ENCODE data around the gene SPTBN4. TPM values are rescaled to one million over a fixed set of nuclear protein-coding genes. Genes with fewer than 3 reads are reported as not detected.
"Not testable (repeated sequence)": the region's sequence is repeated elsewhere in the genome, so short reads cannot be mapped to it uniquely, and the experiment has no call there.

The SPTBN4 gene
- total RNA-seq, 6 experiments from 2014 or later = 0.17 to 0.96 (median 0.54) TPM

DNA sequence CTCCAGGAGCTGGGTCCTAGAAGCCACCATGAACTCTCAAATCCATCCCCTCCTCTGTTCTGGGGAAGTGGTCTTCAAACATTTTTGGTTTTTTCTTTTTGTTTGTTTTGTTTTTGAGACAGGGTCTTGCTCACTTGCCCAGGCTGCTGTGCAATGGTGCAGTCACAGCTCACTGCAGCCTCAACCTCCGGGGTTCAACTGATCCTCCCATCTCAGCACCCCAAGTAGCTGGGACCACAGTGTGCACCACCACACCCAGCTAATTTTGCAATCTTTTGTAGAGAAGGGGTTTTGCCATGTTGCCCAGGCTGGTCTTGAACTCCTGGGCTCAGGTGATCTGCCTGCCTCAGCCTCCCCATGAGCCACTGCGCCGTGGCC is 8.2 kb upstream of the SPTBN4 start:
- no peaks in the 10 kb centered on the region; the same call in 1 of the 2 replicates for H3K27me3 Mint-ChIP-seq (ENCODE audit: insufficient read depth)
- no peak for DNase-seq
- H3K4me1 Mint-ChIP-seq (ENCODE audit: low read depth) = no peaks in the 10 kb centered on the region
- no peak overlapping the region for H3K27ac Mint-ChIP-seq
- no peaks in the 10 kb centered on the region for H3K9me3 Mint-ChIP-seq
- no peaks in the 10 kb centered on the region for H3K36me3 Mint-ChIP-seq (ENCODE audit: low read depth)
- no peak overlapping the region for H3K4me3 Mint-ChIP-seq
- TF ChIP-seq, protein P1, sequence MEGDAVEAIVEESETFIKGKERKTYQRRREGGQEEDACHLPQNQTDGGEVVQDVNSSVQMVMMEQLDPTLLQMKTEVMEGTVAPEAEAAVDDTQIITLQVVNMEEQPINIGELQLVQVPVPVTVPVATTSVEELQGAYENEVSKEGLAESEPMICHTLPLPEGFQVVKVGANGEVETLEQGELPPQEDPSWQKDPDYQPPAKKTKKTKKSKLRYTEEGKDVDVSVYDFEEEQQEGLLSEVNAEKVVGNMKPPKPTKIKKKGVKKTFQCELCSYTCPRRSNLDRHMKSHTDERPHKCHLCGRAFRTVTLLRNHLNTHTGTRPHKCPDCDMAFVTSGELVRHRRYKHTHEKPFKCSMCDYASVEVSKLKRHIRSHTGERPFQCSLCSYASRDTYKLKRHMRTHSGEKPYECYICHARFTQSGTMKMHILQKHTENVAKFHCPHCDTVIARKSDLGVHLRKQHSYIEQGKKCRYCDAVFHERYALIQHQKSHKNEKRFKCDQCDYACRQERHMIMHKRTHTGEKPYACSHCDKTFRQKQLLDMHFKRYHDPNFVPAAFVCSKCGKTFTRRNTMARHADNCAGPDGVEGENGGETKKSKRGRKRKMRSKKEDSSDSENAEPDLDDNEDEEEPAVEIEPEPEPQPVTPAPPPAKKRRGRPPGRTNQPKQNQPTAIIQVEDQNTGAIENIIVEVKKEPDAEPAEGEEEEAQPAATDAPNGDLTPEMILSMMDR (IDR thresholded peaks at IDR 0.05) = no peak

DNA sequence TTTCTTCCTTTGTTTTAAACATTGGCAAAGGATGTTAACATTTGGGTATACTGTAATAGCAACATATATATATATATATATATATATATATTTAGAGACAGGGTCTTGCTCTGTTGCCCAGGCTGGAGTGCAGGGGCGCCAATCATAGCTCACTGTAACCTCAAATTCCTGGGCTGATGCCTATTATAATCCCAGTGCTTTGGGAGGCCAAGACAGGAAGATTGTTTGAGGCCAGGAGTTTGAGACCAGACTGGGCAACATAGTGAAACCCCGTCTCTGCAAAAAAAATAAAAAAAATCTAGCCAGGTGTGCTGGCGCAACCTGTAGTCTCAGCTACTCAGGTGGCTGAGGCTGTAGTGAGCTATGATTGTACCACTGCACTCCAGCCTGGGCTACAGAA is 6.6 kb upstream of the SPTBN4 start:
- no peak overlapping the region for H3K4me3 Mint-ChIP-seq
- no peaks in the 10 kb centered on the region for H3K9me3 Mint-ChIP-seq
- no peak for DNase-seq
- peaks cover 12% of the 10 kb centered on the region for H3K4me1 Mint-ChIP-seq (ENCODE audit: low read depth)
- H3K27ac Mint-ChIP-seq = no peak overlapping the region
- TF ChIP-seq, protein P1 (IDR thresholded peaks at IDR 0.05) = no peak
- H3K36me3 Mint-ChIP-seq (ENCODE audit: low read depth) = no peaks in the 10 kb centered on the region
- peaks cover 1% of the 10 kb centered on the region for H3K27me3 Mint-ChIP-seq (ENCODE audit: insufficient read depth)

DNA sequence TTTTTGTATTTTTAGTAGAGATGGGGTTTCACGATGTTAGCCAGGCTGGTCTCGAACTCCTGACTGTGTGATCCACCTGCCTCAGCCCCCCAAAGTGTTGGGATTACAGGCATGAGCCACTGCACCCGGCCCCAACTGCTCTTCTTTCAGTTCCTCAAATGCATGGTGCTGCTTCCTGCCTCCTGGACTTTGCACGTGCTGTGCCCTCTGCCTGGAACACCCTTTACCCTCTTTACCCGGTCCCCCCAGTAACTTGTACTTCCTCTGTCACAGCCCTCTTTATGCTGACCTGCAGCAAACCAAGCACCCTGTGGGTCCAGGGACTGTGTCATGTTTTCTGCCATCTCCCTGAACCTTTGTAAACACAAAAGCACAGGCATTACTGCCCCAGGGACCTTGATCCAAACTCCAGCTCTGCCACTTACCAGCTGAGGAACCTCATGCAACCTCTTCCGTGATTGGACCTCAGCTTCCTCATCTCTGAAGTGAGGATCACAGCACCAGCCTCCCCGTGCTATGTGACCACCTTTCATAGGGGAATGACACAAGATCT is 5.1 kb upstream of the SPTBN4 start:
- Mint-ChIP-seq H3K27ac (no peak overlapping the region), H3K4me3 (no peak overlapping the region), H3K4me1 (ENCODE audit: low read depth) (peaks cover 25% of the 10 kb centered on the region), H3K27me3 (ENCODE audit: insufficient read depth) (peaks cover 3% of the 10 kb centered on the region), H3K36me3 (ENCODE audit: low read depth) (peaks cover 5% of the 10 kb centered on the region; the same call in 1 of the 2 replicates), H3K9me3 (no peaks in the 10 kb centered on the region)
- TF ChIP-seq, protein P1 (IDR thresholded peaks at IDR 0.05) = no peak
- DNase-seq = no peak

DNA sequence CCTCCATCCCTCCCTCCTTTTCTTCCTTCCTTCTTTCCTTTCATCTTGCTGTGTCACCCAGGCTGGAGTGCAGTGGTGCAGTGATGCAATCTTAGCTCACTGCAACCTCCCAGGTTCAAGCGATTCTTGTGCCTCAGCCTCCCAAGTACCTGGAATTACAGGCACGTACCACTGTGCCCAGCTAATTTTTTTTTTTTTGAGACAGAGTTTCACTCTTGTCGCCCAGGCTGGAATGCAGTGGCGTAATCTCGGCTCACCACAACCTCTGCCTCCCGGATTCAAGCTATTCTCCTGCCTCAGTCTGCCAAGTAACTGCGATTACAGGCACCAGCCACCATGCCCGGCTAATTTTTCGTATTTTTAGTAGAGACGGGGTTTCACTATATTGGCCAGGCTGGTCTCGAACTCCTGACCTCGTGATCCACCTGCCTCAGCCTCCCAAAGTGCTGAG is 3.2 kb upstream of the SPTBN4 start:
- H3K27me3 Mint-ChIP-seq (ENCODE audit: insufficient read depth) = peaks cover 13% of the 10 kb centered on the region
- not testable (repeated sequence) for H3K9me3 Mint-ChIP-seq; H3K4me3 Mint-ChIP-seq; H3K36me3 Mint-ChIP-seq (ENCODE audit: low read depth)
- peak overlapping the region; percentile 64; the same call in 1 of the 2 replicates for H3K27ac Mint-ChIP-seq
- H3K4me1 Mint-ChIP-seq (ENCODE audit: low read depth) = peaks cover 25% of the 10 kb centered on the region
- DNase-seq = peak; percentile 23

DNA sequence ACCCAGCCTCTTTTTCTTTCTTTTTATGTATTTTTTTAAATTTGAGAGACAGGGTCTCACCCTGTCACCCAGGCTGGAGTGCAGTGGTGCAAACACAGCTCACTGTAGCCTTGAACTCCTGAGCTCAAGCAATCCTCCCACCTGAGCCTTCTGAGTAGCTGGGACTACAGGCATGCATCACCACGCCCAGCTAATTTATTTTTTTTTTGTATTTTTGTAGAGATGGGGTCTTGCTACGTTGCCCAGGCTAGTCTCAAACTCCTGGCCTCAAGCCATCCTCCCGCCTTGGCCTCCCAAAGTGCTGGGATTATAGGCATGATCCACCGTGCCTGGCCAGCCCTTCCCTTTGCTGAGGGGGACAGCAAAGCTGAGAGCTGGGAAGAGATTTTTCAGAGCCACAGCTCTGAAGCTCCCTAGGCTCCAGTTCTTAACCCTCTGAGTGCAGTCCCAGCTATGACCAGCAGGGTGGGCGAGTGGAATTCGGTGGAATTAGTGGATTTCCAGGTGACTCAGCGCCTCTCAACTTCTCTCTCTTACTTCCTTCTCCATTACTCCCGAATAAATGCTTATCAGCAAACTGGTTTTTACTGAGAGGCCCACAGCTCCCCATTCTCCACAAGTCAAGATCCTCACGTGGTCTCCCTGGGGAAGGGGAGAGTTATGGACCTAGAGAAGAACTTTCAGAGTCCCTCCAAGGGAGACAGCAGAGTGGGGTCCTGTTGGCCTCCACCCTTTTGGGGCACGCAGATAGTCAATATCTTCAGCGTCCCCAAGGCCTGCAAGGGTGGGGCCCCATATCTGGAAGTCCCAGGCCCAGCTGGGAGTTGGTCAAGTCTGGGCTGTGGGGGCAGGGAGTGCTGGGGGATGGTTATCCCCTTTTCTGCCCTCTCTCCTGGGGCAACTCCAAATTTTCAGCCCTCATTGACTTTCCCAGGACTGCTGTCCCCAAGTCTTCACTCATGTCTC is 2.5 kb upstream of the SPTBN4 start:
- H3K4me1 Mint-ChIP-seq (ENCODE audit: low read depth) = peaks cover 25% of the 10 kb centered on the region
- no peaks in the 10 kb centered on the region for H3K9me3 Mint-ChIP-seq
- peaks cover 5% of the 10 kb centered on the region; the same call in 1 of the 2 replicates for H3K36me3 Mint-ChIP-seq (ENCODE audit: low read depth)
- peak overlapping the region; percentile 95 for H3K4me3 Mint-ChIP-seq
- peaks cover 13% of the 10 kb centered on the region for H3K27me3 Mint-ChIP-seq (ENCODE audit: insufficient read depth)
- TF ChIP-seq, protein P1 (IDR thresholded peaks at IDR 0.05) = peak; percentile 90
- peak overlapping the region; percentile 95 for H3K27ac Mint-ChIP-seq
- DNase-seq = peak; percentile 88

Data from HFFc6 (cell line).